SH-SY5Y (cell line): ENCODE results near the gene PRR16.

ENCODE experiments used
- GATA2 ChIP-seq: IDR thresholded peaks from 2 replicates; pipeline ENCODE4 v1.6.1; 2011; ENCODE audit warnings: mild to moderate bottlenecking, low read depth, low read length
- GATA3 ChIP-seq: IDR thresholded peaks from 2 replicates; pipeline ENCODE4 v1.6.1; 2011; ENCODE audit warnings: low read depth, mild to moderate bottlenecking, low read length, moderate library complexity

DNA sequence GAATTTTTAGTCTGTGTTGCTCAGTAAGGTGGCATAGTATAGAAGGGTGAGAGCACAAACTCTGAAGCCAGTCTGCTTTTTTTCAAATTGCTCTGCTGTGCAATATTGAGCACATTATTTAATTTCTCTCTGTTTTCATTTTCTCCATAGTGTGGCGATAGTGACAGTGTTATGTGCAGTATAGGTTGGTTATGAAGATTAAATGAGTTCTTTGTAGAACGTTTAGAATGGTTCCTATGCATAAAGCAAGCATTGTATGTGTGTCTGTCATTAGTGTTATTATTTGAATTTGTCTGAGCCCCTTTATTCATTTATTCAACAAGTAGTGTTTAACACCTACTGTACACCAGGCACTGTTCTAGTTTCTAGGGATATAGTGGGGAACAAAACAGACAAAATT lies 9.2 kb downstream of the PRR16 start:
- TF ChIP-seq GATA3 (no peak), GATA2 (no peak)
